Panc1 (cell line): ENCODE data around the gene LRRC1. TPM values are rescaled to one million over a fixed set of nuclear protein-coding genes. Genes with fewer than 3 reads are reported as not detected.
"Not testable (repeated sequence)": the region's sequence is repeated elsewhere in the genome, so short reads cannot be mapped to it uniquely, and the experiment has no call there.

ENCODE experiments used
- ATAC-seq: fragments of 200-7000 bp; cut with Tn5 transposase; 2 replicates; pipeline ENCODE4 v1.9.1; 2020; ENCODE audit warnings: mild to moderate bottlenecking, moderate library complexity
- BruUV-seq: library from RNA; stranded (reverse); fragments of 400-500 nt; replicated peaks from 2 replicates; lab custom pipeline; 2021; lab: Mats Ljungman, UMichigan
- CTCF ChIA-PET: fragments of 300-600 bp; sonication (Branson Sonifier 250); formaldehyde crosslinking; loops from one replicate; lab custom pipeline; 2022; ENCODE audit warnings: antibody characterized with exemption; lab: Charles Lee
- POLR2A ChIA-PET: fragments of 300-600 bp; sonication (Branson Sonifier 250); formaldehyde crosslinking; loops from one replicate; lab custom pipeline; 2022; ENCODE audit warnings: antibody characterized with exemption; lab: Charles Lee
- DNase-seq: peaks from one replicate; pipeline ENCODE4 v3.0.0-alpha.2; 2010; ENCODE audit warnings: low read depth, low spot score
- H3K27ac ChIP-seq: 2 replicates; pipeline ENCODE4 v1.5.1; 2011; ENCODE audit warnings: mild to moderate bottlenecking, low read length, inconsistent platforms
- H3K27me3 ChIP-seq: fragments of 200-500 bp; sonication (Bioruptor generic); 2 replicates; pipeline ENCODE4 v1.6.0; 2014; ENCODE audit warnings: low read length, inconsistent platforms; ENCODE audit not compliant: control insufficient read depth, insufficient read depth
- H3K36me3 ChIP-seq: fragments of 200-500 bp; sonication (Bioruptor generic); 2 replicates; pipeline ENCODE4 v1.5.1; 2014; ENCODE audit warnings: inconsistent platforms, mild to moderate bottlenecking, low read length, moderate library complexity; ENCODE audit not compliant: control insufficient read depth, insufficient read depth
- H3K4me1 ChIP-seq: 2 replicates; pipeline ENCODE4 v1.5.1; 2011; ENCODE audit warnings: inconsistent platforms, mild to moderate bottlenecking, low read length, moderate library complexity; ENCODE audit not compliant: control insufficient read depth, insufficient read depth
- H3K4me3 ChIP-seq, 2 experiments: 2 replicates each; pipeline ENCODE4 v1.5.1; 2011 to 2012; ENCODE audit warnings: low read depth in 2 of 2, low read length in 2 of 2, mild to moderate bottlenecking in 2 of 2, inconsistent platforms in 1 of 2, moderate library complexity in 1 of 2
- H3K9me3 ChIP-seq: fragments of 200-500 bp; sonication (Bioruptor generic); 2 replicates; pipeline ENCODE4 v1.5.1; 2014; ENCODE audit warnings: low read depth, mild to moderate bottlenecking, inconsistent platforms, low read length, moderate library complexity; ENCODE audit not compliant: control insufficient read depth, insufficient read depth
- POLR2AphosphoS5 ChIP-seq: IDR thresholded peaks from 2 replicates; pipeline ENCODE4 v1.6.1; 2012; ENCODE audit warnings: mild to moderate bottlenecking, low read depth, low read length, moderate library complexity
- SIN3A ChIP-seq: IDR thresholded peaks from 2 replicates; pipeline ENCODE4 v1.6.1; 2012; ENCODE audit warnings: low read depth, mild to moderate bottlenecking, low read length, moderate library complexity, borderline replicate concordance; ENCODE audit not compliant: insufficient read depth
- TCF7L2 ChIP-seq: IDR thresholded peaks from 2 replicates; pipeline ENCODE4 v1.6.1; 2011; ENCODE audit warnings: mild to moderate bottlenecking, low read depth, low read length, inconsistent platforms
- in situ Hi-C: cut with HindIII; loops from 2 replicates; pipeline ENCODE4 v1.10.0; 2016; ENCODE audit warnings: low sequenced_read_pairs, low pct_unique_long_range_greater_than_20kb
- intact Hi-C: fragments of 100-400 bp; cut with micrococcal nuclease; formaldehyde crosslinking; loops from one replicate; pipeline ENCODE4 v1.10.0; 2022; ENCODE audit not compliant: unreplicated experiment
- total RNA-seq: library from RNA; stranded (reverse); gene quantifications from one replicate; pipeline ENCODE4 v1.2.1, GENCODE V29; 2021; ENCODE audit not compliant: unreplicated experiment
- TF ChIP-seq, protein P1 (sequence below): fragments of 450-650 bp; IDR thresholded peaks from 2 replicates; pipeline ENCODE4 v1.5.1; 2017; ENCODE audit warnings: mild to moderate bottlenecking
- TF ChIP-seq, protein P2 (sequence below), 2 experiments: IDR thresholded peaks; 2 replicates each; pipeline ENCODE4 v1.6.1; 2011 to 2012; ENCODE audit warnings: low read depth in 2 of 2, control low read depth in 1 of 2, low read length in 1 of 2, mild to moderate bottlenecking in 1 of 2, moderate library complexity in 1 of 2; ENCODE audit not compliant: insufficient read depth in 1 of 2

Gene LRRC1
- total RNA-seq, 1 experiment from 2014 or later: 13.8 TPM

DNA sequence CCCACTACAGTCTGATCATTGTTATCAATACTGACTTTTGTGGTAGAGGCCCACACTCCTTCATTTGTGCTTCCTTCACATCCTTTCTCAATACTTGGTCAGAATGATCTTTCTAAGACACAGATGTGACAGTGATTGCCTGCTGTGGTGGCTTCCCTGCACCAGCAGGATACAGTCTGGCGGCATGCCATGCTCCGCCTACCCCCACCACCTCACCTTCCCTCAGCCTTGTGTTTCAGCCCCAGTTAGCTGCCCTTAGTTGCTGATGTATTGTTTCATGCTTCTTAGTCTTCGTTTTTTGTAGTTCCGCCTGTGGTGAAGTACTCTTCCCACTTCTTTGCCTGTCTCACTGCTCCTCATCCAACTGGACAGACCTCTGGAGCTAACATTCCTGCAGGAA, 10.9 kb downstream of the LRRC1 start:
- DNase-seq (no peak), ATAC-seq (no peak)
- ChIA-PET POLR2A (no interaction called here), CTCF (no interaction called here)
- TF ChIP-seq TCF7L2: no peak
- TF ChIP-seq, protein P1, sequence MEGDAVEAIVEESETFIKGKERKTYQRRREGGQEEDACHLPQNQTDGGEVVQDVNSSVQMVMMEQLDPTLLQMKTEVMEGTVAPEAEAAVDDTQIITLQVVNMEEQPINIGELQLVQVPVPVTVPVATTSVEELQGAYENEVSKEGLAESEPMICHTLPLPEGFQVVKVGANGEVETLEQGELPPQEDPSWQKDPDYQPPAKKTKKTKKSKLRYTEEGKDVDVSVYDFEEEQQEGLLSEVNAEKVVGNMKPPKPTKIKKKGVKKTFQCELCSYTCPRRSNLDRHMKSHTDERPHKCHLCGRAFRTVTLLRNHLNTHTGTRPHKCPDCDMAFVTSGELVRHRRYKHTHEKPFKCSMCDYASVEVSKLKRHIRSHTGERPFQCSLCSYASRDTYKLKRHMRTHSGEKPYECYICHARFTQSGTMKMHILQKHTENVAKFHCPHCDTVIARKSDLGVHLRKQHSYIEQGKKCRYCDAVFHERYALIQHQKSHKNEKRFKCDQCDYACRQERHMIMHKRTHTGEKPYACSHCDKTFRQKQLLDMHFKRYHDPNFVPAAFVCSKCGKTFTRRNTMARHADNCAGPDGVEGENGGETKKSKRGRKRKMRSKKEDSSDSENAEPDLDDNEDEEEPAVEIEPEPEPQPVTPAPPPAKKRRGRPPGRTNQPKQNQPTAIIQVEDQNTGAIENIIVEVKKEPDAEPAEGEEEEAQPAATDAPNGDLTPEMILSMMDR: no peak
- TF ChIP-seq POLR2AphosphoS5: no peak
- no peak for TF ChIP-seq SIN3A
- TF ChIP-seq, protein P2, sequence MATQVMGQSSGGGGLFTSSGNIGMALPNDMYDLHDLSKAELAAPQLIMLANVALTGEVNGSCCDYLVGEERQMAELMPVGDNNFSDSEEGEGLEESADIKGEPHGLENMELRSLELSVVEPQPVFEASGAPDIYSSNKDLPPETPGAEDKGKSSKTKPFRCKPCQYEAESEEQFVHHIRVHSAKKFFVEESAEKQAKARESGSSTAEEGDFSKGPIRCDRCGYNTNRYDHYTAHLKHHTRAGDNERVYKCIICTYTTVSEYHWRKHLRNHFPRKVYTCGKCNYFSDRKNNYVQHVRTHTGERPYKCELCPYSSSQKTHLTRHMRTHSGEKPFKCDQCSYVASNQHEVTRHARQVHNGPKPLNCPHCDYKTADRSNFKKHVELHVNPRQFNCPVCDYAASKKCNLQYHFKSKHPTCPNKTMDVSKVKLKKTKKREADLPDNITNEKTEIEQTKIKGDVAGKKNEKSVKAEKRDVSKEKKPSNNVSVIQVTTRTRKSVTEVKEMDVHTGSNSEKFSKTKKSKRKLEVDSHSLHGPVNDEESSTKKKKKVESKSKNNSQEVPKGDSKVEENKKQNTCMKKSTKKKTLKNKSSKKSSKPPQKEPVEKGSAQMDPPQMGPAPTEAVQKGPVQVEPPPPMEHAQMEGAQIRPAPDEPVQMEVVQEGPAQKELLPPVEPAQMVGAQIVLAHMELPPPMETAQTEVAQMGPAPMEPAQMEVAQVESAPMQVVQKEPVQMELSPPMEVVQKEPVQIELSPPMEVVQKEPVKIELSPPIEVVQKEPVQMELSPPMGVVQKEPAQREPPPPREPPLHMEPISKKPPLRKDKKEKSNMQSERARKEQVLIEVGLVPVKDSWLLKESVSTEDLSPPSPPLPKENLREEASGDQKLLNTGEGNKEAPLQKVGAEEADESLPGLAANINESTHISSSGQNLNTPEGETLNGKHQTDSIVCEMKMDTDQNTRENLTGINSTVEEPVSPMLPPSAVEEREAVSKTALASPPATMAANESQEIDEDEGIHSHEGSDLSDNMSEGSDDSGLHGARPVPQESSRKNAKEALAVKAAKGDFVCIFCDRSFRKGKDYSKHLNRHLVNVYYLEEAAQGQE (IDR thresholded peaks at IDR 0.05; ENCODE audit: insufficient read depth in 1 of 2, low read depth in 2 of 2, low read length in 1 of 2): no peak
- Histone ChIP-seq H3K4me3 (no peak overlapping the region), H3K27me3 (no peaks in the 10 kb centered on the region), H3K9me3 (no peaks in the 10 kb centered on the region), H3K27ac (no peak overlapping the region), H3K4me1 (no peaks in the 10 kb centered on the region), H3K36me3 (no peaks in the 10 kb centered on the region)
- BruUV-seq: no TSS peak
- intact Hi-C loops (no loop called here), in situ Hi-C loops (no loop called here)

DNA sequence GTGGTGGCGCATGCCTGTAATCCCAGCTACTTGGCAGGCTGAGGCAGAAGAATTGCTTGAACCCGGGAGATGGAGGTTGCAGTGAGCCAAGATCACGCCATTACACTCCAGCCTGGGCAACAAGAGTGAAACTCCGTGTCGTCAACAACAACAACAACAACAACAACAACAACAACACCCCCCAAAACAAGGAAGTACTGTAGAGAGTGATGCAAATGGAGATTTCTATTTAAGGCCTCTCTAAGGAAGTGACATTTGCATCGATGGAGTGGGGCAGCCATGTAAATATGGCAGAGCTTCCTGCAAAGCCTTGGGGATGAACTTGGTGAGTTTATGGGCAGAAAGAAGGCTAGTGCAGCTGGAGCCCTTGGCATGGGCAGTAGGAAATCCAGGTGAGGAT, 12.8 kb downstream of the LRRC1 start:
- H3K9me3 ChIP-seq, in situ Hi-C loops, H3K27me3 ChIP-seq, intact Hi-C loops, H3K36me3 ChIP-seq, DNase-seq, CTCF ChIA-PET, POLR2A ChIA-PET, H3K4me3 ChIP-seq, H3K4me1 ChIP-seq, BruUV-seq, H3K27ac ChIP-seq, ATAC-seq: not testable (repeated sequence)

DNA sequence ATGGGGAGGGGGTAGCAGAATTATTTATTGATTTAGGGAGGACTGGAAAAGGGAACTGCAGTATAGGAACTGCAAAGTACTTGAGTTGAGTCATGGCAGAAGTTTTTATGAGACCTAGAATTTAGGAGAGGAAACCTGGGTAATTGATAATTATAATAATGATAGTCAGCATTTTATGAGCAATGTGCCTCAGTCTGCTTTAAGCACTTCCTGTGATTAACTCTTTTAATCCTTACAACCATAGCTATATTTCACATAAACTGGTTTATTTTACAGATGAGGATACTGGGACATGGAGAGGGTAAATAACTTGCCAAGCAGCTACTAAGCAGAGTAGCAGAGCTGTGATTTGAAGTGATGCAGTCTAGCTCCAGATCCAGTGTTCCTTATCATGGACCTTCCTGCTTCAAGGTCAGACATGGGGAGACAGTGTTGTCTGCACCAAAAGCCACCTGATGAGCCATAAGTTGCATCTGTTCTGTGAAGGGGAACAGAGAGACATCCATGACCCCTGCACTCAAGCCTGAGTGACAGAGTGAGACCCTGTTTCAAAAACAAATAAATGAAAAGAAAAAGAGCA, 13.6 kb downstream of the LRRC1 start:
- TF ChIP-seq, protein P2 (IDR thresholded peaks at IDR 0.05; ENCODE audit: insufficient read depth in 1 of 2, low read depth in 2 of 2, low read length in 1 of 2): no peak
- no peak for TF ChIP-seq SIN3A
- TF ChIP-seq, protein P1: no peak
- no peak for TF ChIP-seq POLR2AphosphoS5
- no peak for TF ChIP-seq TCF7L2
- no peaks in the 10 kb centered on the region for H3K27me3 ChIP-seq
- no peaks in the 10 kb centered on the region for H3K36me3 ChIP-seq
- no peak overlapping the region for H3K4me3 ChIP-seq
- BruUV-seq: no TSS peak
- DNase-seq (no peak), ATAC-seq (no peak)
- in situ Hi-C loops: no loop called here
- H3K9me3 ChIP-seq: no peaks in the 10 kb centered on the region
- POLR2A ChIA-PET: no interaction called here
- intact Hi-C loops: no loop called here
- H3K27ac ChIP-seq: no peak overlapping the region
- H3K4me1 ChIP-seq: 0 out of 2 replicates have a peak, but pooled peaks cover 7% of the 10 kb centered on the region
- CTCF ChIA-PET: interaction anchor here (1.3 kb wide), 1 partner anchor 148 kb away, joined by 3 read pairs; no protein-coding TSS in a partner anchor
